ENCODE measurements around the gene ACSL3.
"Not testable (repeated sequence)": the region's sequence is repeated elsewhere in the genome, so short reads cannot be mapped to it uniquely, and the experiment has no call there.

DNA sequence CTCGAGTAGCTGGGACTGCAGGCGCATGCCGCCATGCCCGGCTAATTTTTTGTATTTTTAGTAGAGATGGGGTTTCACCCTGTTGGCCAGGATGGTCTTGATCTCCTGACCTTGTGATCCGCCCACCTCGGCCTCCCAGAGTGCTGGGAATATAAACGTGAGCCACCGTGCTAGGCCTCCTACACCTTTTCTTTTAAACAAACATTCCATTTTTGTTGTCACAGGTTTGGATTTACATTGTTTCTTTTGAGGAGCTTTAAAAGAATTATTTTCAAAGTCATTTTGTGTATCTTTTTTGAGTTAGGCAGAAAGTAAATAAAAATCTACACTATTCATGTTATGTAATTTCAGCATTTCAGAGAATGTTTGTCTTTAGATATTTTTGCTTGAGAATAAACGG is 56.4 kb downstream of the ACSL3 start:
- TF ChIP-seq, protein P1, sequence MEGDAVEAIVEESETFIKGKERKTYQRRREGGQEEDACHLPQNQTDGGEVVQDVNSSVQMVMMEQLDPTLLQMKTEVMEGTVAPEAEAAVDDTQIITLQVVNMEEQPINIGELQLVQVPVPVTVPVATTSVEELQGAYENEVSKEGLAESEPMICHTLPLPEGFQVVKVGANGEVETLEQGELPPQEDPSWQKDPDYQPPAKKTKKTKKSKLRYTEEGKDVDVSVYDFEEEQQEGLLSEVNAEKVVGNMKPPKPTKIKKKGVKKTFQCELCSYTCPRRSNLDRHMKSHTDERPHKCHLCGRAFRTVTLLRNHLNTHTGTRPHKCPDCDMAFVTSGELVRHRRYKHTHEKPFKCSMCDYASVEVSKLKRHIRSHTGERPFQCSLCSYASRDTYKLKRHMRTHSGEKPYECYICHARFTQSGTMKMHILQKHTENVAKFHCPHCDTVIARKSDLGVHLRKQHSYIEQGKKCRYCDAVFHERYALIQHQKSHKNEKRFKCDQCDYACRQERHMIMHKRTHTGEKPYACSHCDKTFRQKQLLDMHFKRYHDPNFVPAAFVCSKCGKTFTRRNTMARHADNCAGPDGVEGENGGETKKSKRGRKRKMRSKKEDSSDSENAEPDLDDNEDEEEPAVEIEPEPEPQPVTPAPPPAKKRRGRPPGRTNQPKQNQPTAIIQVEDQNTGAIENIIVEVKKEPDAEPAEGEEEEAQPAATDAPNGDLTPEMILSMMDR (IDR thresholded peaks at IDR 0.05; ENCODE audit: insufficient read depth, low read depth, low read length): not testable (repeated sequence)
- not testable (repeated sequence) for TF ChIP-seq EZH2 (IDR thresholded peaks at IDR 0.05; ENCODE audit: insufficient read depth, low read length)

All from astrocyte (in vitro differentiated cells and primary cell).